Epithelial cell of esophagus (primary cell): ENCODE results near the gene CACNA1G.

ENCODE experiments used
- DNase-seq: peaks from one replicate; pipeline ENCODE4 v3.0.0; 2010; ENCODE audit warnings: low read depth
- H3K4me3 ChIP-seq: 2 replicates; pipeline ENCODE4 v1.5.1; 2011; ENCODE audit warnings: mild to moderate bottlenecking, low read length, control low read depth
- CTCF ChIP-seq: IDR thresholded peaks from 2 replicates; pipeline ENCODE4 v1.5.1; 2011; ENCODE audit warnings: low read depth, mild to moderate bottlenecking, low read length, control low read depth, inconsistent platforms; ENCODE audit not compliant: insufficient read depth; ENCODE audit errors: missing control alignments

CACNA1G gene

GRCh38 chr17:50560185-50560824, at the start of gene CACNA1G:
TSS of gene CACNA1G (plus strand) at chr17:50560715. CDS start at chr17:50561460, 745 bp downstream.
- TF ChIP-seq CTCF, result no peak
- H3K4me3 ChIP-seq, result peak within 1 kb of the TSS; percentile 33
- peak; percentile 87 for DNase-seq

- no peak overlapping the region for H3K4me3 ChIP-seq
- DNase-seq, result peak; percentile 39
- no peak for TF ChIP-seq CTCF
Observed at GRCh38 chr17:50511058-50511457, 49.5 kb upstream of the CACNA1G start.

DNA sequence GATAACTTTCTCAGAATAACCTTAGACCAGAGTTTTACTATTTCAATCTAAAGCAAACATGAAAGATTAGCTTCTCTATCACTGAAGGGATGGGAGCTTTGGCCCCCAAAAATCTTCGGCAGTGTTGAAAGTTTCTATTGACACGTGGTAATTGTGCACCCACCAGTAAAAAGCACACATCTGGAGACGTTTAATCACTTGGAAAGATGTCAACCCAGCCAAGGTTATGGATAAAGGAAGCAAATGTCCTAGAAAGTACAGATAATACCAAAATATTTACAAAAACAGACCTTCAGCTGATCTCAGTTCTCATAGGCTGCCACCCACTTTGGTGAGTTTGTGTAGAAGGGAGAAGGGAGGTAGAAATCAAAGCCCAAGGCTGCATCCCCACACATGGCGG, 47.0 kb upstream of the CACNA1G start:
- TF ChIP-seq CTCF, result no peak
- DNase-seq, result no peak
- H3K4me3 ChIP-seq, result no peak overlapping the region

- TF ChIP-seq CTCF, result no peak
- H3K4me3 ChIP-seq, result no peak overlapping the region
- no peak for DNase-seq
Observed at GRCh38 chr17:50514388-50514787, 46.1 kb upstream of the CACNA1G start.

DNA sequence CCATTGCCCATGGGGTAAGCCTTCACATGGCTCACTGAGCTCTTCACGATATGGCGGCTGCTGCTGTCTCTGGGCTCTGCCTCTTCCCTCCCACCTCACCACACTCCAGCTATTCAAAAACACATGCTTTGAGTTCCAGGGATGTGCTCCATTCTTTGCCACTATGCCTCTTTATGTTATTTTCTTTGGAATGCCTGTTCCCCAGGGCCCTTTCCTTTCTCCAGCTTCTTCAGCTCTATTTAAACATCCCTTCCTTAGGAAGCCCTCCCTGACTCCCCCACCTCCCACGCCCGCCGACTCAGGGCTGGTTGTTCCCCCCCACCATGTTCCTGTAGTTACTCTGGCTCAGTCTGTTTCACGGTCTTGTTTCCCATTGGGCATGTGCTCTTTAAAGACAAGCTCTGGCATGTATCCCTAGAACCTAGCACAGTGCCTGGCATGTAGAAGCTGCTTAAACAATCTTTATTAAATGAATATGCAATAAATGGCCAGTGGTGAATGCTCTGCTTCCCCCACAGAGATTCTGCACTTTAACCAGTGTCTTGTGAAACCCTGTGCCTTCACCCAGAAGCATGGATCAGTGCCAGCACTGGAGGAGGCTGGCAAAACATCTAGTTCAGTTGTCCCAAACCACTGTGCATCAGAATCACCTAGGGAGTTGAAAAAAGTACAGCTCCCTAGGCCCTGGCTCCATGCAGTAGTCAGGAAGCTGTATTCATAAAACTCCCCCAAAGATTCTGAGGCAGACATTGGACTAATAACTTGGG, 45.4 kb upstream of the CACNA1G start:
- TF ChIP-seq CTCF, result no peak
- DNase-seq, result peak; percentile 38
- H3K4me3 ChIP-seq, result no peak overlapping the region

- peak; percentile 70 for DNase-seq
- TF ChIP-seq CTCF, result peak; percentile 33
- no peak overlapping the region for H3K4me3 ChIP-seq
Observed at GRCh38 chr17:50517011-50517410, 43.5 kb upstream of the CACNA1G start.
